Trophoblast cell (in vitro differentiated cells and primary cell): ENCODE results near the gene NEUROD2.

ENCODE experiments used
- DNase-seq, 2 donors: peaks; one replicate each; pipeline ENCODE4 v3.0.0-alpha.2; 2016
- H2AFZ ChIP-seq: 2 replicates; pipeline ENCODE4 v1.6.1; 2013; ENCODE audit warnings: low read length, moderate library complexity, mild to moderate bottlenecking; ENCODE audit not compliant: insufficient read depth, poor library complexity
- H2AK5ac ChIP-seq: 2 replicates; pipeline ENCODE4 v1.6.1; 2013; ENCODE audit warnings: mild to moderate bottlenecking, low read length
- H2BK120ac ChIP-seq: 2 replicates; pipeline ENCODE4 v1.6.1; 2013; ENCODE audit warnings: low read length, mild to moderate bottlenecking, moderate library complexity; ENCODE audit not compliant: insufficient read depth, poor library complexity
- H2BK12ac ChIP-seq: 2 replicates; pipeline ENCODE4 v1.6.1; 2013; ENCODE audit warnings: mild to moderate bottlenecking, low read length, moderate library complexity
- H2BK5ac ChIP-seq: 2 replicates; pipeline ENCODE4 v1.6.1; 2013; ENCODE audit warnings: low read length, low read depth, moderate library complexity, mild to moderate bottlenecking; ENCODE audit not compliant: poor library complexity
- H3K14ac ChIP-seq: 2 replicates; pipeline ENCODE4 v1.6.1; 2013; ENCODE audit warnings: mild to moderate bottlenecking, low read length
- H3K18ac ChIP-seq: 2 replicates; pipeline ENCODE4 v1.6.1; 2013; ENCODE audit warnings: mild to moderate bottlenecking, low read length
- H3K23ac ChIP-seq: 2 replicates; pipeline ENCODE4 v1.6.1; 2013; ENCODE audit warnings: low read length
- H3K27ac ChIP-seq: 2 replicates; pipeline ENCODE4 v1.5.1; 2013; ENCODE audit warnings: low read depth, mild to moderate bottlenecking, inconsistent platforms, low read length, moderate library complexity
- H3K27me3 ChIP-seq: 2 replicates; pipeline ENCODE4 v1.6.1; 2013; ENCODE audit warnings: inconsistent platforms, mild to moderate bottlenecking, low read length, moderate library complexity; ENCODE audit not compliant: insufficient read depth
- H3K36me3 ChIP-seq, 2 experiments: 1 replicate in 1 of 2; 2 replicates in 1 of 2; pipeline ENCODE4 v1.6.1; 2013; ENCODE audit warnings: low read length in 2 of 2, mild to moderate bottlenecking in 2 of 2, moderate library complexity in 1 of 2; ENCODE audit not compliant: insufficient read depth in 2 of 2, control insufficient read depth in 1 of 2
- H3K4ac ChIP-seq: 2 replicates; pipeline ENCODE4 v1.6.1; 2013; ENCODE audit warnings: low read depth, mild to moderate bottlenecking, low read length, moderate library complexity
- H3K4me1 ChIP-seq, 2 experiments: 1 replicate in 1 of 2; 2 replicates in 1 of 2; pipeline ENCODE4 v1.6.1; 2013; ENCODE audit warnings: low read length in 2 of 2, mild to moderate bottlenecking in 2 of 2, moderate library complexity in 1 of 2; ENCODE audit not compliant: insufficient read depth in 2 of 2, control insufficient read depth in 1 of 2
- H3K4me2 ChIP-seq: 2 replicates; pipeline ENCODE4 v1.6.1; 2013; ENCODE audit warnings: inconsistent platforms, mild to moderate bottlenecking, low read length, moderate library complexity
- H3K4me3 ChIP-seq: 2 replicates; pipeline ENCODE4 v1.5.1; 2013; ENCODE audit warnings: mild to moderate bottlenecking, low read depth, low read length, inconsistent platforms
- H3K79me1 ChIP-seq: one replicate; pipeline ENCODE4 v1.6.1; 2013; ENCODE audit warnings: low read length
- H3K79me2 ChIP-seq: 2 replicates; pipeline ENCODE4 v1.6.1; 2013; ENCODE audit warnings: low read length, mild to moderate bottlenecking; ENCODE audit not compliant: control insufficient read depth, insufficient read depth, poor library complexity
- H3K9ac ChIP-seq: 2 replicates; pipeline ENCODE4 v1.6.1; 2013; ENCODE audit warnings: mild to moderate bottlenecking, low read length
- H3K9me3 ChIP-seq: 2 replicates; pipeline ENCODE4 v1.6.1; 2013; ENCODE audit warnings: low read depth, mild to moderate bottlenecking, control low read depth, inconsistent platforms, low read length; ENCODE audit not compliant: insufficient read depth
- H4K12ac ChIP-seq: 2 replicates; pipeline ENCODE4 v1.6.1; 2013; ENCODE audit warnings: low read depth, mild to moderate bottlenecking, low read length, moderate library complexity
- H4K8ac ChIP-seq: 2 replicates; pipeline ENCODE4 v1.6.1; 2013; ENCODE audit warnings: low read depth, mild to moderate bottlenecking, low read length, moderate library complexity
- H4K91ac ChIP-seq: one replicate; pipeline ENCODE4 v1.6.1; 2013; ENCODE audit warnings: low read depth, mild to moderate bottlenecking, low read length, moderate library complexity
- WGBS: extraction: QIAGEN DNeasy Blood & Tissue Kit; methylation state at CpG from one replicate; pipeline ENCODE4 v1.1.7; 2013; ENCODE audit warnings: missing lambda C conversion rate; ENCODE audit not compliant: insufficient read length, insufficient coverage; ENCODE audit errors: extremely low coverage; 5-methylcytosine and 5-hydroxymethylcytosine counted together

NEUROD2 gene

DNA sequence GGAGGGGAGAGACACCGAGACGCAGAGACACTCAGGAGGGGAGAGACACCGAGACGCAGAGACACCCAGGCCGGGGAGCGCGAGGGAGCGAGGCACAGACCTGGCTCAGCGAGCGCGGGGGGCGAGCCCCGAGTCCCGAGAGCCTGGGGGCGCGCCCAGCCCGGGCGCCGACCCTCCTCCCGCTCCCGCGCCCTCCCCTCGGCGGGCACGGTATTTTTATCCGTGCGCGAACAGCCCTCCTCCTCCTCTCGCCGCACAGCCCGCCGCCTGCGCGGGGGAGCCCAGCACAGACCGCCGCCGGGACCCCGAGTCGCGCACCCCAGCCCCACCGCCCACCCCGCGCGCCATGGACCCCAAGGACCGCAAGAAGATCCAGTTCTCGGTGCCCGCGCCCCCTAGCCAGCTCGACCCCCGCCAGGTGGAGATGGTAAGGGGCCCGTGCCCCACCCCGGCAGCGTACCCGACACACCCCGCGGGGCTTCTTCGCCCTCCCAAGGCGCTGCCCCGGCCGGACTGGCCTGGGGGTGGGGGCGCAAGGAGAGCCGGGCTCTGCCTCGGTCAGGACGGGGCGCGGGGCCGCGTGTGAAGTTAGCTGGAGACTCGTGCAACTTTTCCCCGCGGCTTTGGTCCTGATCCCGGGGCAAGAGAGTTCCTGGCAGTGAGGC, 19.5 kb upstream of the NEUROD2 start:
- peak overlapping the region; percentile 42 for H3K4me2 ChIP-seq
- H2AFZ ChIP-seq: no peak overlapping the region
- no peaks in the 10 kb centered on the region for H3K36me3 ChIP-seq
- no peak overlapping the region for H3K14ac ChIP-seq
- H2BK120ac ChIP-seq: no peak overlapping the region
- no peak overlapping the region for H2BK12ac ChIP-seq
- no peak overlapping the region for H3K23ac ChIP-seq
- no peak overlapping the region for H4K8ac ChIP-seq
- no peak overlapping the region for H2AK5ac ChIP-seq
- H3K4me3 ChIP-seq: no peak overlapping the region
- no peak overlapping the region for H3K4ac ChIP-seq
- H3K79me2 ChIP-seq: no peaks in the 10 kb centered on the region
- H3K4me1 ChIP-seq: peaks cover 8 to 13% of the 10 kb centered on the region in 2 experiments
- no peaks in the 10 kb centered on the region for H3K9me3 ChIP-seq
- no peak overlapping the region for H3K18ac ChIP-seq
- no peak overlapping the region for H3K27ac ChIP-seq
- H3K27me3 ChIP-seq: peaks cover 39% of the 10 kb centered on the region
- H2BK5ac ChIP-seq: no peak overlapping the region
- DNase-seq: no peak
- no peak overlapping the region for H4K12ac ChIP-seq
- WGBS: no CpG with 5 or more reads among the region's 72 CpGs
- peaks cover 3% of the 10 kb centered on the region for H3K79me1 ChIP-seq
- H3K9ac ChIP-seq: no peak overlapping the region
- no peak overlapping the region for H4K91ac ChIP-seq

DNA sequence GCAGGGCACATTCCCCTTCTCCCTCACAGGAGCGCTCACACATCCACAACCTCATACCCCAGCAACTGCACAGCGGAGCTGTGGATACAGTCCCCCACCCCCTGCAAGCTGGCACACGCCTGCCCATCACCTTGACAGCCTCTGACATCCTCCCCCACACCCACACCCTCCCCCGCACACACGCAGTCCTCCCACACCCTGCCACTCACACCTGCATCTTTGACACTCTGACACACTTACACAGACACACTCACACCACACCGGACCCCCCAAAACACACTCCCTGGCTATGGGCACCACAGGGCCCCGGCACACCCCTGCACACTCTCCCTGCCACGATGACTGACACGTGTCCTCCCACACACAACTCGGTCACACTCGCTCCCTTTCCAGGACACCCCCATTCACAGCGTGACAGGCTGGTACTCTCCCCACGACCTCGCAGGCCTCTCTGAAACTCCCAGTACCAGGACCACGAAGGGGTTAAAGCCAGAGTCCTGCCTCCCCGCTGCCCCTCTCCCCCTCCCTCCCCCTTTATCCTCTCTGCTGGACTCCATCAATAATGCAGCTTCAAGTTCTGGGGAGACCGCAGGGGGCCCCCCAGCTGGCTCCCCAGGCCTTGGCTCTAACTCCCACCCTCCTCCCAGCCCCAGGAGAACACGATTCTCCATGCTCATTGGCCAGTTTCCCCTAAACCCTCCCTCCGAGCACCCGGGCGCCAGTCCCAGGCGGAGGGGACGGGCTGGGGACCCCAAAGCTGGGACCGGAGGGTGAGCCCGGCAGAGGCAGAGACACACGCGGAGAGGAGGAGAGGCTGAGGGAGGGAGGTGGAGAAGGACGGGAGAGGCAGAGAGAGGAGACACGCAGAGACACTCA, 18.7 kb upstream of the NEUROD2 start, which contains the start of gene PPP1R1B:
Gene PPP1R1B (plus strand): TSS at position 782 of the 876 bp plus-strand sequence. CDS start 441 bp downstream, outside the sequence.
- no CpG with 5 or more reads among the region's 29 CpGs for WGBS

DNA sequence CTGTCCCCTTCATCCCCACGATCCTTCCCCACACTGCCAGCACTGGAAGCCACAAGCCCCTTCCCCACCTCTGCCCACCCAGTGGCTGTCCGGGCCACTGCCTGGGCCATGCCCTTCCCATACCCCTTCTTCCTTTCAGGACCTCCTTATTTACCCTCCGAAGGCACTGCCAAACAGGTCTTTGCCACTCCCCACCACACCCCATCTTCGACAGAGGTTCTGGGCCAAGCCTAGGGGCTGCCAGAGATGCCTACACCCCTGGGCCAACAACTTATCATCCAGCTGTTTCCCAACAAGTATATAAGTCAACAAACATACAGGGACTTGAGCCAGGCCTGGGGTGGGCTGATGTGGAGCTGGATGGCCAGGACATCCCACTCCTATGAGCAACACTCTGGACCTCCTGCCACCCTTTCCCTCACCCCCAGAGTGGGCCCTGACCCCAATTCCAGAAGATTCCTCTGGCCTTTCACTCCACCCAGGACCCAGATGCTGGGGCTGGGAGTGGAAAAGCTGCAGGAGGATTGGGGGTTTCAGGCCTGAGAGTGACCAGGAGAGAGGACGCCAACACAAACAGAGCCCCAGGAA, 17.6 kb upstream of the NEUROD2 start:
- Histone ChIP-seq H3K4me1 (peaks cover 0 to 5% of the 10 kb centered on the region in 2 experiments), H4K91ac (no peak overlapping the region), H2BK12ac (no peak overlapping the region), H3K4me3 (no peak overlapping the region), H2BK5ac (no peak overlapping the region), H4K8ac (no peak overlapping the region), H3K9me3 (no peaks in the 10 kb centered on the region), H2BK120ac (no peak overlapping the region), H3K4ac (no peak overlapping the region), H3K27ac (no peak overlapping the region), H2AFZ (no peak overlapping the region), H2AK5ac (no peak overlapping the region), H3K79me2 (no peaks in the 10 kb centered on the region), H3K18ac (no peak overlapping the region), H3K4me2 (no peak overlapping the region), H4K12ac (no peak overlapping the region), H3K14ac (no peak overlapping the region), H3K79me1 (no peaks in the 10 kb centered on the region), H3K9ac (no peak overlapping the region), H3K36me3 (no peaks in the 10 kb centered on the region), H3K27me3 (peaks cover 39% of the 10 kb centered on the region), H3K23ac (no peak overlapping the region)
- WGBS: no CpG with 5 or more reads among the region's 5 CpGs
- no peak for DNase-seq

More for the DNA sequence above, 18.7 kb upstream of the NEUROD2 start, which contains the start of gene PPP1R1B:
- Histone ChIP-seq H3K27me3 (peaks cover 39% of the 10 kb centered on the region), H4K12ac (no peak within 1 kb of the TSS), H2BK5ac (no peak within 1 kb of the TSS), H3K79me1 (no peaks in the 10 kb centered on the region), H3K4ac (no peak within 1 kb of the TSS), H2AFZ (no peak within 1 kb of the TSS), H3K79me2 (no peaks in the 10 kb centered on the region), H2BK12ac (no peak within 1 kb of the TSS), H3K14ac (no peak within 1 kb of the TSS), H2BK120ac (no peak within 1 kb of the TSS), H3K4me3 (no peak within 1 kb of the TSS), H4K91ac (no peak within 1 kb of the TSS), H3K4me1 (peaks cover 3 to 8% of the 10 kb centered on the region in 2 experiments), H4K8ac (no peak within 1 kb of the TSS), H3K18ac (no peak within 1 kb of the TSS), H3K9ac (no peak within 1 kb of the TSS), H3K36me3 (no peaks in the 10 kb centered on the region), H3K4me2 (peak within 1 kb of the TSS; percentile 42), H3K9me3 (no peaks in the 10 kb centered on the region), H2AK5ac (no peak within 1 kb of the TSS), H3K27ac (no peak within 1 kb of the TSS), H3K23ac (no peak within 1 kb of the TSS)
- DNase-seq: no peak

DNA sequence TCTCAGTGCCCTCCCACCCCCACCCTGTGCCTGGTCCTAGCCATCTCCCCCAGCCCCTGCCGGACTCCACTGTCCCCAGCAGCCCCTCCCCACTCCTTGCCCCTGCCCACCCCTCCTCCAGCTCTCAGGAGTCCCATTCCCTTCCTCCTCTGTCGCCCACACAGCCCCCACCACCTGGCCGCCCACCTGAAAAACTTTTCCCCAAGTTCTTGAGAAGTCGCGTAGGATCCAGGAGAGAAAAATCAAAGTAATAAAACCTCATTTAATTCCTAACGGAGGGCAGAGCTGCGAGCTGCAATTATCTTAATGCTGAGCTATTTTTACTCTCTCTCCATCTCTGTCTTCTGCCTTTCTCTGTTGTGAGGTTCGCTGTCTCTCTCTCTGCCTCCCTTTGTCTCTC, 16.6 kb upstream of the NEUROD2 start:
- H3K18ac ChIP-seq: no peak overlapping the region
- no peak overlapping the region for H2AFZ ChIP-seq
- H2BK120ac ChIP-seq: no peak overlapping the region
- no CpG with 5 or more reads among the region's 8 CpGs for WGBS
- no peak overlapping the region for H3K23ac ChIP-seq
- H4K12ac ChIP-seq: no peak overlapping the region
- H3K4me3 ChIP-seq: no peak overlapping the region
- H2AK5ac ChIP-seq: no peak overlapping the region
- peaks cover 0 to 5% of the 10 kb centered on the region in 2 experiments for H3K4me1 ChIP-seq
- peaks cover 43% of the 10 kb centered on the region for H3K27me3 ChIP-seq
- no peaks in the 10 kb centered on the region for H3K79me1 ChIP-seq
- no peak for DNase-seq
- H3K79me2 ChIP-seq: no peaks in the 10 kb centered on the region
- H2BK12ac ChIP-seq: no peak overlapping the region
- no peak overlapping the region for H3K14ac ChIP-seq
- H3K4me2 ChIP-seq: no peak overlapping the region
- H4K91ac ChIP-seq: no peak overlapping the region
- H3K36me3 ChIP-seq: no peaks in the 10 kb centered on the region
- H3K9ac ChIP-seq: no peak overlapping the region
- H2BK5ac ChIP-seq: no peak overlapping the region
- no peaks in the 10 kb centered on the region for H3K9me3 ChIP-seq
- no peak overlapping the region for H4K8ac ChIP-seq
- H3K27ac ChIP-seq: no peak overlapping the region
- H3K4ac ChIP-seq: no peak overlapping the region
